Muscle layer of colon (tissue), 2 donors: Measurements from ENCODE around the gene IST1.
A peak's percentile ranks its signal among the peaks of the same experiment; 100 is the strongest.

Experiments used
- H3K27ac ChIP-seq: one replicate; pipeline ENCODE4 v1.7.0; 2013; ENCODE audit warnings: low read depth, mild to moderate bottlenecking, low read length, moderate library complexity
- H3K27me3 ChIP-seq, 2 donors: one replicate each; pipeline ENCODE4 v1.7.0; 2013; ENCODE audit warnings: low read length in 2 of 2, mild to moderate bottlenecking in 2 of 2; ENCODE audit not compliant: insufficient read depth in 2 of 2, control insufficient read depth in 1 of 2
- H3K36me3 ChIP-seq: one replicate; pipeline ENCODE4 v1.7.0; 2013; ENCODE audit warnings: mild to moderate bottlenecking, low read length; ENCODE audit not compliant: insufficient read depth
- H3K4me1 ChIP-seq: one replicate; pipeline ENCODE4 v1.7.0; 2013; ENCODE audit warnings: mild to moderate bottlenecking, low read length; ENCODE audit not compliant: insufficient read depth
- H3K4me3 ChIP-seq, 2 donors: one replicate each; pipeline ENCODE4 v1.7.0; 2013; ENCODE audit warnings: low read length in 2 of 2, low read depth in 1 of 2, mild to moderate bottlenecking in 1 of 2, moderate library complexity in 1 of 2
- H3K9ac ChIP-seq: one replicate; pipeline ENCODE4 v1.7.0; 2013; ENCODE audit warnings: low read length
- H3K9me3 ChIP-seq: one replicate; pipeline ENCODE4 v1.7.0; 2013; ENCODE audit warnings: mild to moderate bottlenecking, low read length
- donor health status: abdominal sarcoma.
- donor health status: Adenocarcinoma of cecum.

The IST1 gene

DNA sequence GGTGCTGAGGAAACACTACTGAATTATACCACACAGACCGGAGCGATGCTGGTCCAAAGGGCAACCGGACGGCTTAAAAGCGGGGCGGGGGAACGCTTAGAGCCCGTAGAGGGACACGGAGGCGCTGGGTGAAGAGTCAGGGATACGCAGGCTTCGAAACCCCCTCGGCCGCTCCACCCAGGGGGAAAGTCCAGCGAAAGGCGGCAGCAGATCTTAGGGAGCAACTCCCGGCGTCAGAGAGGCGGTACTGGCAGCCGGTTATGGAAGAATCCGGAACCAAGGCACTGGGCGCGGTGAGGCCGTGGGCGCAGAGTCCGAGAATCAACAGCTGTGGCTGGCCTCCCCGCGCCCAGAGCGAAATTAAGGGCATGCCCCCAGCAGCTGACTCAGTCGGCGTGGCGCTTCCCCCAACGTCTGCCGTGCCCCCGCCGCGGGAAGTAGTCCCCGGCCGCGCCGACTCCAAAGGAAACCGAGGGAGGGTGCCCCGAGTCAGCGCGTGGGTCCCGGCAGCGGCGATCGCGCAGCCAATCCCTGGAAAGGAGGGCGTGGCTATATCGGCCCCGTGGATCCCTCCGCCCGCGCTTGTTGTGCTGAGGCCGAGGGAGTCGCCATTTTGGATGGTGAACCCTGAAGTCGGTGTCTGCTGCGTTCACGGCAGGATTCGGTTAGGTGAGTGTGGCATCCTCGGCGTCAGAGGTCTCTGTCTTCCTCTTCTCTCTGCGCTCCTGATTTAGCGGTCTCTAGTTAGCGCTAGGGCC, at the start of gene IST1:
Gene IST1 (plus strand): TSS at position 611 of the 758 bp plus-strand sequence. CDS start 20,110 bp downstream, outside the sequence.
- no peaks in the 10 kb centered on the region for H3K27me3 ChIP-seq
- no peaks in the 10 kb centered on the region for H3K9me3 ChIP-seq
- H3K9ac ChIP-seq, result peak within 1 kb of the TSS; percentile 98
- peak within 1 kb of the TSS; percentile 97 for H3K27ac ChIP-seq
- H3K4me3 ChIP-seq, result peak within 1 kb of the TSS; percentile 90 to 98
- H3K4me1 ChIP-seq, result peaks cover 29% of the 10 kb centered on the region
- no peaks in the 10 kb centered on the region for H3K36me3 ChIP-seq

DNA sequence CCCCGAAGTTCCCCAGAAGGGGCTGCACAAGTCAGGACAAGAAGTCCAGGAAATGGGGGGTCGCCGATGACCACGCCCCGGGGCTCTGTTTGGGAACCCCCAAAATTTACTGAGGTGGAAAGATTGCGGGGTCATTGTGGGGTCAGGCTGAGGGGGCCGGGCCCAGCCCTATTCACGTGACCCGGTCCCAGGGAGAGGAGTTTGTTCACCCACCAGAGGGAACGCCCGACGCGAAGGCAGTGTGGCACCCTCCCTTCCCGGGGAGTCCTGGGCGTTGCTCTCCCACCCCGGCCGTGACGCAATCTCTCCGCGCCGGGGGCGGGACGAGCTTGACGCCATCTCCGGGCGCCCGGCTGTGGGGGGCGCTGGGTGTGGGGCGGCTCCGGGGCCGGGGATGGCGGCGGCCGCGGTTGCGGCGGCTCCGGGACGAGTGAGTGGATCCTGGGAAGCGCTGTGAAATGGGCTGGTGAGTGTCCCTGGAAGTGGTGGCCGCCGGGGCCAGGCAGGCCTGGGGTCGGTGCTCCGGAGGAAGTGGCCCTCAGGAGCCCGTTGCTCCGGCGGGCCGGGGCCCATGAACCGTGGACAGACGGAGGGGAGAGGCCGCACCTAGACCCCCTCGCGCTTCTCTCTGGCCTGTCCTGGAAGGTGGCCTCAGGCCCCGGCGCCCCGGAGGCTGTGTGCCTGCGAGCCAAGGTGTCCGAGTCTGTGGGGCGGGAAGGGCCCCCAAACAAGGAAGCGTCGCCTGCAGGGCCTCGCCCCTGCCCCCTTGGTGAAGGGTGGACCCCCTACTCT, 49.5 kb upstream of the IST1 start, which contains the start of gene ATXN1L:
Gene ATXN1L (plus strand): TSS at position 338 of the 792 bp plus-strand sequence. CDS start 3,765 bp downstream, outside the sequence.
- no peaks in the 10 kb centered on the region for H3K9me3 ChIP-seq
- peak within 1 kb of the TSS; percentile 89 to 95 for H3K4me3 ChIP-seq
- H3K36me3 ChIP-seq, result peaks cover 9% of the 10 kb centered on the region
- no peaks in the 10 kb centered on the region for H3K27me3 ChIP-seq
- peak within 1 kb of the TSS; percentile 88 for H3K27ac ChIP-seq
- peaks cover 13% of the 10 kb centered on the region for H3K4me1 ChIP-seq
- peak within 1 kb of the TSS; percentile 90 for H3K9ac ChIP-seq

DNA sequence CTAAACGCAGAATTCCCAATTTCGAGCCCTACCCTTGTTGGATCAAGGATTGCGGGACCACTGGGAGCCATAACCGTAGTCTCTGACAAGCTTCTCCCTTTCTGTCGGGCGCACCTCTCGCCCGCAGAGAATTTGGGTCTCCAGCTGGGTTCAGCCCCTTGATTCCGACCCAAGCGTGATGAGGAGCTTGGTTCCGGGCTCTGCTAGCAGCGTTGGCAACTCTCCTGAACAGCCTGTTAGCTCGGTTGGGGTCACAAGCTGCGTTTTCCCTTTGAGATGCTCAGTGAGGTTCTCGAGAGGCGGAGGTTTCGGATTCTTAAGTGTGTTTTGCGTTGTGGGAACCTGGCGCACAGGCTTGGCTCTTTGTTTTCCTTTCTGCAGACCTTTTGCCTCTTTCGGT, 48.9 kb upstream of the IST1 start:
- Histone ChIP-seq H3K27ac (peak overlapping the region; percentile 88), H3K9ac (peak overlapping the region; percentile 90)

GRCh38 chr16:71847096-71847495, 48.2 kb upstream of the IST1 start:
- Histone ChIP-seq H3K27ac (no peak overlapping the region), H3K36me3 (peaks cover 19% of the 10 kb centered on the region), H3K4me3 (peak overlapping the region in 1 of 2 donors; percentile 95), H3K9me3 (no peaks in the 10 kb centered on the region), H3K4me1 (peaks cover 13% of the 10 kb centered on the region), H3K9ac (peak overlapping the region; percentile 90), H3K27me3 (no peaks in the 10 kb centered on the region)

More for the DNA sequence above, 48.9 kb upstream of the IST1 start:
- Histone ChIP-seq H3K27me3 (no peaks in the 10 kb centered on the region), H3K36me3 (peaks cover 15% of the 10 kb centered on the region), H3K9me3 (no peaks in the 10 kb centered on the region), H3K4me1 (peaks cover 13% of the 10 kb centered on the region), H3K4me3 (peak overlapping the region; percentile 89 to 95)

- Histone ChIP-seq H3K9ac (no peak overlapping the region), H3K9me3 (no peaks in the 10 kb centered on the region), H3K4me3 (no peak overlapping the region), H3K4me1 (peaks cover 13% of the 10 kb centered on the region), H3K27me3 (no peaks in the 10 kb centered on the region), H3K36me3 (peaks cover 30% of the 10 kb centered on the region), H3K27ac (no peak overlapping the region)
Observed at GRCh38 chr16:71848622-71849021, 46.7 kb upstream of the IST1 start.

GRCh38 chr16:71851746-71852145, 43.6 kb upstream of the IST1 start:
- H3K36me3 ChIP-seq, result peaks cover 40% of the 10 kb centered on the region
- no peak overlapping the region for H3K27ac ChIP-seq
- H3K9me3 ChIP-seq, result no peaks in the 10 kb centered on the region
- H3K4me3 ChIP-seq, result no peak overlapping the region
- no peaks in the 10 kb centered on the region for H3K27me3 ChIP-seq
- no peak overlapping the region for H3K9ac ChIP-seq
- H3K4me1 ChIP-seq, result peaks cover 8% of the 10 kb centered on the region

DNA sequence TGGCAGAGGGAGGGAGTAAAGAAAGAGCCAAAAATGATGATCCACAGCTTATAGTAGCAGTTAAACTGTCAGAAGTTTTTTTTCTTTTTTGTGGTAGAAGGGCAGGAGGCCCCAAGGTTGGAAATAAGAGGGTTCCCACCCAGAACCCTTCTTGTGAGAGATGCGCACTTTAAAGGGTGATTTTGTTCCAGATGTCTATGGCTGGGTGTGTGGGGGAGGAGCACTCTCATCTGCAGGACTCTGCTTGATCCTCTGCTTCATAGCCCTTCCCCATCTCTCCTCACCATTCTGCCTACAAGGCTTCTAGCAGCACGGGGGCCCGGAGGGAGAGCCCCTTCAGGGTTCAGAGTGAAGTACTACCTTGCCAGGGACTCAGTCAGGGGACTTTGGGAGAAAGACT, 43.2 kb upstream of the IST1 start:
- H3K4me1 ChIP-seq, result peaks cover 4% of the 10 kb centered on the region
- H3K27me3 ChIP-seq, result no peaks in the 10 kb centered on the region
- no peaks in the 10 kb centered on the region for H3K9me3 ChIP-seq
- H3K36me3 ChIP-seq, result peaks cover 40% of the 10 kb centered on the region
- no peak overlapping the region for H3K4me3 ChIP-seq
- H3K27ac ChIP-seq, result no peak overlapping the region
- H3K9ac ChIP-seq, result no peak overlapping the region

- Histone ChIP-seq H3K4me1 (peaks cover under 1% of the 10 kb centered on the region), H3K36me3 (peaks cover 40% of the 10 kb centered on the region), H3K27ac (no peak overlapping the region)
Observed at GRCh38 chr16:71852561-71852960, 42.8 kb upstream of the IST1 start.

DNA sequence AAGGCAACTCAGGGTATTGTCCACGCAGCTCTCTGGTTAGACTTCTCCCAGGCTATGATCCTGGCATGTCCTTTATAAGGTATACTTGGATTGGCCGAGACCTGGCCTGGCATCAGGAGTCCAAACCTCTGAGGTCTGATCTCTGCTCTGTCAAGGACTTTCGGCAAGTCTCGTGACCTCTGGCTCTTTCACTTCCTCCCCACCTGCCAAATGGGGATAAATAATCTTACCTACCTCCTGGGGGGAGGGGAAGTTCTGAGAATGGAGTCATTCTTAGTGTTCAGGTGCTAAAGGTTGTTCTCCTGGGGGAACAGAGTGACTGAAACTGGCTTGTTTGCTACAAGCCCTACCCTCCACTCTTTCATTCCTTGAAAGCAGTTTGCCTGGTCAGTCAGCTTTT, 41.9 kb upstream of the IST1 start:
- Histone ChIP-seq H3K4me1 (no peaks in the 10 kb centered on the region), H3K27me3 (no peaks in the 10 kb centered on the region), H3K9ac (no peak overlapping the region), H3K9me3 (no peaks in the 10 kb centered on the region), H3K27ac (no peak overlapping the region), H3K4me3 (no peak overlapping the region), H3K36me3 (peaks cover 40% of the 10 kb centered on the region)

More at GRCh38 chr16:71852561-71852960, 42.8 kb upstream of the IST1 start:
- no peaks in the 10 kb centered on the region for H3K27me3 ChIP-seq
- H3K9ac ChIP-seq, result no peak overlapping the region
- H3K4me3 ChIP-seq, result no peak overlapping the region
- H3K9me3 ChIP-seq, result no peaks in the 10 kb centered on the region

DNA sequence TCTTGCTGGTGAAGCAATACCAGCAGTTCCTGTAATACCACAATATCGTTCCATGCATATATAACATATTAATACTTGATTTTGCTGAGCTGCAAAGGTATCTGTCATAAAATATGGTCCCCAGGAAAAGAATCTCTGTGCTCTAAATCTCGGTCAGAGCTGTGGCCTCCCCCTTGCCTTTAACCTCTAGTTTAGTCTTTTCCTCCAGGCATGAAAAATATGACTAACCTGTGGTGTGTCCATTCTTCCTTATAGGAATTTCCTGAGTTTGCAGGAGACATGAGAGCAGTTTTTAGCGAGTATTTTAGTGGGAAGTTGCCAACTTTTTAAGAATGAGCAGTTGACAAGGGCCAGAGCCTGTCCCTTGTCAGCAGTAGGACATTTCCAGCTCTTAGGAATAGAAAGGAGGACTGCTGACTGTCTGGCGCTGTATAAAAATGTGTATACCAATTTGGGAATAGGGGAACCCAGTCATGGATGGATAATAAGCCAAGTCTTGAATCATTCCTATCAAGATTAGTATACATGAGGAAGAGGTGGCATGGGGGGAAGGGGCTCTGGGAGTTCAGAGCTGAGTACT, 40.9 kb upstream of the IST1 start:
- Histone ChIP-seq H3K36me3 (peaks cover 40% of the 10 kb centered on the region), H3K9me3 (no peaks in the 10 kb centered on the region), H3K4me3 (no peak overlapping the region), H3K27ac (no peak overlapping the region), H3K9ac (no peak overlapping the region), H3K4me1 (no peaks in the 10 kb centered on the region), H3K27me3 (no peaks in the 10 kb centered on the region)

GRCh38 chr16:71855937-71856662, 39.2 kb upstream of the IST1 start:
- Histone ChIP-seq H3K27ac (no peak overlapping the region), H3K27me3 (no peaks in the 10 kb centered on the region), H3K36me3 (peaks cover 37% of the 10 kb centered on the region), H3K4me1 (no peaks in the 10 kb centered on the region), H3K9ac (no peak overlapping the region), H3K4me3 (no peak overlapping the region), H3K9me3 (no peaks in the 10 kb centered on the region)
